GM18507 (cell line): ENCODE measurements around the gene FA2H.

Experiments used
- DNase-seq: peaks from one replicate; pipeline ENCODE4 v3.0.0; 2011; ENCODE audit warnings: low read depth; ENCODE audit not compliant: insufficient read length; ENCODE audit errors: extremely low spot score
- FAIRE-seq: peaks from 2 replicates; lab custom pipeline; 2011; peaks lifted over from hg19 to GRCh38; lab: Jason Lieb, UNC

The FA2H gene

GRCh38 chr16:74747716-74748615, 26.7 kb downstream of the FA2H start:
- DNase-seq, result no peak
- FAIRE-seq, result no peak

- DNase-seq, result no peak
- no peak for FAIRE-seq
Observed at GRCh38 chr16:74745926-74746325, 28.7 kb downstream of the FA2H start.

DNA sequence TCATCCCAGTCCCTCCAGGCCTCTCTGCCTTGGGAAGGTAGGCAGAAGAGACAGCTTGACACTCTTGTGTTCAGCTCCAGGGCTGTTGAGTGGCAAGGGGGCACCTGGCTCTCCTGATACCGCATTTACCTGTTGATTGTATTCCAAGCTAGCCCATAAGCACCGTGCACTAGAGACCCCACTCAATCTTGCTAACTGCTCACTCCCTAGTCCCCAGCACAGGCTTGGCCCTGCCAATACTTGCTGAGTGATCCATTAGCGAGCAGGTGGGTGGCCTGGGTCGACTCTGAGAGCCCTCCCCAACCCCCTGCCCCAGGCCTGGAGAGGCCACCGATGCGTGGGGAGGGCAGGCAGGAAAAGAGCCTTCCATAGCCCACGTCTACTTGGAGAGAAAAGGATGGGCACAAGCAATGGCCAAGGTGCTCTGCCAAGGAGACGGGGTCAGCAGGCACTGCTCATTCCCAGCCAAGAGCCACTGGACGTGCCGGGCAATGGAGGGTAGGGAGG, 29.5 kb downstream of the FA2H start:
- DNase-seq (no peak), FAIRE-seq (no peak)

- DNase-seq, result no peak
- FAIRE-seq, result no peak
Observed at GRCh38 chr16:74744566-74744965, 30.1 kb downstream of the FA2H start.

GRCh38 chr16:74743668-74744299, 30.8 kb downstream of the FA2H start:
- FAIRE-seq, result no peak

GRCh38 chr16:74743045-74743667, 31.5 kb downstream of the FA2H start:
- FAIRE-seq, result no peak
- no peak for DNase-seq

More at GRCh38 chr16:74743668-74744299, 30.8 kb downstream of the FA2H start:
- DNase-seq, result no peak

DNA sequence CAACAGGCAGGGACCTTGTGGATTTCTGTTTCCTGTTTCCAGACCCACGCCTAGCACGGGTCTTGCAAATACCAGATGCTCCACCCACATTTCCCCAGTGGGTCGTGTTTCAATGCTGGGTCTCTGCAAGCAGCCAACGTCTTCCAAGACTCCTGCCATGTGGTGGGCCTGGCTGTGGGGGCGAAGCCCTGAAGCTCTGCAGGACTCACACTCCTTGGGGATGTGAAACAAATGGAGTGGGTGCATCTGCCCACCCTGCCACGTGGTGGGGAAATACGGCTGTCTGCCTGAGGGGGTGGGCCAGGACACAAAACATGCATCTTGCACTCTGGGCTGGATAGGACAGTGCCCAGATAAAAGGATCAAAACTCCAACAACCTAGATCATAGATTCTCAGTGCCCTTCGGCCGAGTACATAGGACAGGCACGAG, 32.6 kb downstream of the FA2H start:
- DNase-seq, result no peak
- FAIRE-seq, result no peak

GRCh38 chr16:74740795-74741304, 33.8 kb downstream of the FA2H start:
- FAIRE-seq, result no peak
- DNase-seq, result no peak

GRCh38 chr16:74739275-74739674, 35.3 kb downstream of the FA2H start:
- DNase-seq (no peak), FAIRE-seq (no peak)

- FAIRE-seq (no peak), DNase-seq (no peak)
Observed at GRCh38 chr16:74738816-74739215, 35.8 kb downstream of the FA2H start.

DNA sequence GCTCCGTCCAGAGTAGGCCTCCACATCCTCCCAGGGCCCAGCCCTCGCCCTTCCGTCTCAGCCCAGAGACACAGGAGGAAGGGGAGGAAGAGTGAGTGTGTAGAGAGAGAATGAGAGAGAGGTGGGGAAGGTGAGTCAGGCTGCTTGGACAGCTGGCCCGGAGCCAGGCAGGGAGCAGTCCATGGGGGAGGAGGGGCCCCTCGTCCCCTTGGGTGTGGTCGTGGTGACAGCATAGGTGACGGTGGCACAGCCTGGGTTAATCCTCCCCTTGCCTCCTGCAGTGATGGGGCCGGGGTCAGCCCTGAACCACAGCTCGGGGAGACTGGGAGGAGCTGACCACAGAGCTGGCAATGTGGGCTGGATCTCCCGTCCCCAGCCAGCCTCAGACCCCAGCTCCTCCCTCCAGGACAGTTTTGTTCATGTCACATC, 36.5 kb downstream of the FA2H start:
- DNase-seq, result no peak
- FAIRE-seq, result no peak

DNA sequence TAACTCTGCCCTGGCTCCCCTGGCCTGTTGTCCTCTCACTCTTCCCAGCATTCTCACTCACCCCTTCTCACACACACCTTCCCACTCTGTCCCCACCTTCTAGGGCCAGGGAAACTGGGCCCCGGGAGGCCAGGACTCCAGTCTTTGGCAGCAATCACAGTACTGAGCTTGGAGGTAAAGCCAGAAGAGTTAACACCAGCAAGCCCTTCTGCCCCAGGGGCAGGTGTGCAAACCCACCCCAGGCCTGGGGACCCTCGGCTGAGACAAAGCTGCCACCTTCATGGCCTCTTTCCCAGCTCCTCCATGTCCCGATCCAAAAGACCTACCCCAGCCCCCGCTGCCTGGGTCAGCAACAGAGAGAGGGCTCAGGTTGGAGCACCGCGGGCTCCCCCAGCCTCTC, 37.1 kb downstream of the FA2H start:
- FAIRE-seq (no peak), DNase-seq (no peak)

DNA sequence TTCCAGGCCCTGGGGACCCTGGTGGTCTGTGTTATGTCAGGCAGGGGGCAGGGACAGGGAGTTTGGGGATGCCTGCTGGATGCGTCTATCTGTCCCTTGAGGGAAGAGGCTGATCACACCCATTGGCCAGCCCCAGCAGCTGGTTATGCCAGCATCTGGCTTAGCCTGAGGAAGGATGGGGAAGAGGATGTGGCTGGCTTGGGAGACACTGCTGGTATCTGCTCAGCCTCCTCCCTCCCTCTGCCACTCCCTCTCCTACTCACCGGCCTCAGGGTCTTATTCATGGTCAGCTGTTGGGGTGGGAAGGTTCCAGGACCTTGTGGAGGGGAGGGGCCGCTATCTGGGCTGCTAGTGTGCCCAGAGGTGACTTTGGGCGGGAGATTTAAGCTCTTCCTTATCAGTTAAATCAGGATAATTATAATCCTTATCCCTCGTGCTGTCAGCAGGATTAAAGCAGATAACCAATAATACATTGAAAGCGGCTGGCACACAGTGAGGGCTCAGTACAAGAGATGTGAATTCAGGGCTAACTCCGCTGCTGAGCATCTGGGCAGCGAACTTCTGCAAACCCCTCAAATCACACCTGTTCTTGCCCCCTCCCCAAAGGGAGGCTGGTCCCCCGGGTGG, 38.0 kb downstream of the FA2H start:
- DNase-seq, result no peak
- no peak for FAIRE-seq

- FAIRE-seq, result no peak
- DNase-seq, result no peak
Observed at GRCh38 chr16:74735554-74735953, 39.1 kb downstream of the FA2H start.

DNA sequence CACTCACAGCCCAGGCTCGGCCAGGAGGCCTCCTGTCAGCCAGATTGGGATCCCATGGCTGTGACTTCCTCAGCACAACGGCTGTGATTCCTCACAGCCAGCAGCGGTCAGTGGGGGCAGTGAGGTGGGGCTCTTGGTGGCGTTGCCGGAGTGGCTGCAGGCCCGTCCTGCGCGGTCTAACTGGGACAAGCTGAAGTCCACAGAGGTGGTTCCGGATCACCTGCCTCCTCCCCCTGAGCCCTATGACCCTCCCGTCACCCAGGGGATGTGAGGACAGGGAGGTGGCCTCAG, 39.5 kb downstream of the FA2H start:
- no peak for FAIRE-seq
- no peak for DNase-seq

DNA sequence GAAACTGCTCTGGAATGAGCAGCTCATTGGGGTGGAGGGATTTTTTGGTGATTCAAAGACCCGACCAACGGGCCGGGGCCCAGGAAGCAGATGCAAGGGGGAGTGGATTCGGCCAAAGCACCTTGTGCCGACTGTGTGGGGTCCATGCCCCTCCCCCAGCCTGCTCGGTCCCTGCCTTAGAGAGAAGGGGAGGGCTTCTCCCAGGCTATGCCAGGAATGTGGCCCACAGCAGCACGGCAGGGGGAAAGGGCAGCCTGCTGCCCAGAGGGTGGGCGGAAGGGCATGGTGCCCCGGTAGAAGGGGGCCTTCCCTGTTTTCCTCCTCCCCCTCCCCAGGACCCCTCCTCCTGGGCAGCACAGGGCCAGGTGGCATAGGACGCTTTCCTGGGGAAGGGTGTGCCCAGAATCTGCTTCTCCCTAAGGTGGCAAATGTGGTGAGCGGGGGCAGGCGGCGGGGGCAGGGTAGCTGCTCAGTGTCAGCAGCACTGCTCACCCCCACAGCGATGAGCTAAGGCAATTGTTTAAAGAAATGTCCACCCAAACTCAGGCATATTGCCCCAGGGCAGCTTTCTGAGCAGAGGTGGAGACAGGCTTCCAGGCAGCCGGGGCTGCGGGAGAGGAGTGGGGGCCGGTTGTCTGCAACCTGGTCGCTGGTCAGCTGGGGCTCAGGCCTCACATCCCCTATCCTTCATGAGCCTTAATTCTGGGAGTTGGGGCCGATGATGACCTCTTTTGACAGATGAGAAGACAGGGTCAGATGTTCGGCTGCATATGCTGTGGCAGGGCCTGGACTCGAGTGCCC, 40.1 kb downstream of the FA2H start:
- DNase-seq (no peak), FAIRE-seq (no peak)

GRCh38 chr16:74732707-74733350, 41.8 kb downstream of the FA2H start:
- no peak for DNase-seq
- FAIRE-seq, result no peak

GRCh38 chr16:74731853-74732477, 42.7 kb downstream of the FA2H start:
- no peak for DNase-seq
- no peak for FAIRE-seq
